ENCODE measurements around the gene TMEM17. TPM values are rescaled to one million over a fixed set of nuclear protein-coding genes. Genes with fewer than 3 reads are reported as not detected.

The TMEM17 gene
- total RNA-seq, 1 donor from 2014 or later: 0.23 TPM

DNA sequence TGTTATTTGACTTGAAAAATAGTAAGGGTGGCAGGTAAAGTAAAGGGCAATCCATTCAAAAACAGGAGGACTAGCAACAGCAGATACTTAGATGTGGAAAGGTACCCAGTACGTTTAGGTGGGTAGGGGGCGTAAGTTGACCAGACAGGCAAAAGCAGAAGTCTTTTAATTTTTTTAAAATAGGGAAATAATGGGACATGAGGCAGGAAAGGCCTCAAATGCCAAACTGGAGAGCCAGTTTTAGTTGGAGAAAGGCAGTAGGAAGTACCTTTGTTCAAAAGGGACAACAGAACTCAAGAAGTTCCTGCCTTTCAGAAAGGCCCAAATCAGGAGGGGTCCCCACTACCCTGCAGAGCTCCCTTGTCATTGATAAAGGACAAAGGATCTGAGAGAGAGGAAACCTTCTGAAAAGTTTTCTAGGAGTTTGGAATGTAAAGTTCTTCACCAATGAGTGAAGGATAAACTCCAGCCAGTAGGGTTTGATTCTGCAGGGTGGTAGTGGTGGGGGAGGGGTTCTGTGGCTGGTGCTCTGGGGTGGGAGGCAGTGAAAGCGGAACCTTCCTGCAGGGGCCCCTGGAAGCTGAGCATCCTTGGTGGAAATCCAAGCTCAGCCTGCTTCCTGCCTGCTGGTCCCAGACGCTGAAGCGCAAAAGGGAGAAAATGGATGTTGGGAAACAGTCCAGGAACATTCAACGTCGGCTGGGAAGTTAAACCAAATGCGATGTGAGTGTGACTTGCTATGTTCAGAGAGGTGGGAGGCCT, 40.1 kb downstream of the TMEM17 start:
- no peaks in the 10 kb centered on the region for H3K9me3 Mint-ChIP-seq
- intact Hi-C loops (cut with micrococcal nuclease): no loop called here
- no peak for DNase-seq (ENCODE audit: low spot score)
- H3K36me3 Mint-ChIP-seq (ENCODE audit: low read depth): no peaks in the 10 kb centered on the region
- no peaks in the 10 kb centered on the region for H3K27me3 Mint-ChIP-seq (ENCODE audit: insufficient read depth)
- no peak overlapping the region for H3K4me3 Mint-ChIP-seq
- no peak overlapping the region for H3K27ac Mint-ChIP-seq
- no peaks in the 10 kb centered on the region for H3K4me1 Mint-ChIP-seq (ENCODE audit: low read depth)

DNA sequence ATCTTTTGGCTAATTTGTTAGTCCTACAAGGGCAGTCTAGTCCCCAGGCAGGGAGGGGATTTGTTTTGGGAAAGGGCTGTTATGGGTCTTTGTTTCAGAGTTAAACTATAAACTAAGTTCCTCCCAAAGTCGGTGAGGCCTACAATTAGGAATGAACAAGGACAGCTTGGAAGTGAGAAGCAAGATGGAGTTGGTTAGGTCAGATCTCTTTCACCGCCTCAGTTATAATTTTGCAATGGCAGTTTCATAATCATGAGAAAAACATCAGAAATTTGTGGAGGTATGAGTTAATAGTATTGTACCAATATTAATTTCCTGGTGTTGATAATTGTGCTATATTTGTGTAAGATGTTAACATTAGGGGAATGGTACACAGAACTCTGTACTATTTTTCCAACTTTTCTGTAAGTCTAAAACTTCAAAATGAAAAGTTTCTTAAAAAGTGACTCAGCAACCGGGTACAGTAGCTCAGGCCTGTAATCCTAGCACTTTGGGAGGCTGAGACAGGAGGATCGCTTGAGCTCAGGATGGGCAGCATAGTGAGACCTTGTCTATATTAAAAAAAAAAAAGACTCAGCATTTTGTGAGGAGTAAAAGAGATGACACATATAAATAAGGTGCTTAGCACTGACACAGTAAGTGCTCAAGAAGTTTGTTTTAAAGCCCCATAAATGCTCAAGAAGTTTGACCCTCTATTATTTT, 40.8 kb downstream of the TMEM17 start:
- Mint-ChIP-seq H3K27me3 (ENCODE audit: insufficient read depth) (no peaks in the 10 kb centered on the region), H3K9me3 (no peaks in the 10 kb centered on the region), H3K4me1 (ENCODE audit: low read depth) (no peaks in the 10 kb centered on the region), H3K27ac (no peak overlapping the region), H3K4me3 (no peak overlapping the region), H3K36me3 (ENCODE audit: low read depth) (no peaks in the 10 kb centered on the region)
- intact Hi-C loops (cut with micrococcal nuclease): no loop called here
- no peak for DNase-seq (ENCODE audit: low spot score)

DNA sequence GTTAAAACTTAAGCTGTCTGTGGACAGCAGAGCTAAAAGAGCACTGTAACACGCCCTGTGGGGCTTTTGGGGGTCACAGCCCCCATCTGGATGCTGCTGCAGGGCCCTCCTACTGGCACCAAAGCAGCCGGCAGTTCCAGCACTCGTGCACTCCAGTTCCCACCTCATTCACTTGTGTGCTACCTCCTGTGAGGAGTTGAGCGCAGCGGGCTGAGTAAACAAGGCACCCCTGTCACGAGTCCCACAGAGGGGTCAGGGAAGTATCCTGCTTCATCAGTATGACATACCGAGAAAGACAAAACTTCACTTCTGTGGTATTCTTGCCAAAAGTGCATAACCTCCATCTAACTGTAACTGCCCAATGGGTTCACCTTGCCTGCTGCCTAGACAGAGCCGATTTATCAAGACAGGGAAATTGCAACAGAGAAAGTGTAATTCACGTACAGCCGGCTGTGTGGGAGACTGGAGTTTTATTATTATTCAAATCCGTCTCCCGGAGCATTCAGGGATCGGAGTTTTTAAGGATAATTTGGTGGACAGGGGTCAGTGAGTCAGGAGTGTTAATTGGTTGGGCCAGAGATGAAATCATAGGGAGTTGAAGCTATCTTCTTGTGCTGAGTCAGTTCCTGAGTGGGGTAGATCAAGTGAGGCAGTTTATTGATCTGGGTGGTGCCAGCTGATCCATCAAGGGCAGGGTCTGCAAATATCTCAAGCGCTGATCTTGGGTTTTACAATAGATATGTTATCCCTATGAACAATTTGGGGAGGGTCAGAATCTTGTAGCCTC, 41.6 kb downstream of the TMEM17 start:
- H3K9me3 Mint-ChIP-seq: no peaks in the 10 kb centered on the region
- intact Hi-C loops (cut with micrococcal nuclease): no loop called here
- no peak overlapping the region for H3K4me3 Mint-ChIP-seq
- no peak for DNase-seq (ENCODE audit: low spot score)
- no peaks in the 10 kb centered on the region for H3K27me3 Mint-ChIP-seq (ENCODE audit: insufficient read depth)
- no peak overlapping the region for H3K27ac Mint-ChIP-seq
- no peaks in the 10 kb centered on the region for H3K4me1 Mint-ChIP-seq (ENCODE audit: low read depth)
- no peaks in the 10 kb centered on the region for H3K36me3 Mint-ChIP-seq (ENCODE audit: low read depth)

DNA sequence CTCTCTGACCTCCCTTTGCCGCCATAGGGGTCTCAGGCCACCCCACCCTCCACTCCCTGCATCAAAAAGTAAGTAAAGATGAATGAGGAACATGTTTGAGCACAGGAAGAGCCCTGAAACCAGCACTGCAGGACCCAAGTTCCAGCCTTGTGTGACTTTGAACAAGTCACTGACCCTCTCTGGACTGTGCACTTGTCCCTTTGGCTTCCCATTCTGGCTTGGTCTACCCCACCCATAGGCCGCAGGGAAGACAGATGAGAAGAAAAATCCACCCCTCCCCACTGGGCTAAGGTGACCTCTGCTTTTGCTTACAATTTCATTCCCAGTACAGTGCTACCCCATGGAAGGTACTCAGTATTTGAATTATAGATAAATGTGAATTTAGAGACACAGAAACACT, 43.8 kb downstream of the TMEM17 start:
- no peak overlapping the region for H3K4me3 Mint-ChIP-seq
- intact Hi-C loops (cut with micrococcal nuclease): no loop called here
- no peak overlapping the region for H3K27ac Mint-ChIP-seq
- no peaks in the 10 kb centered on the region for H3K4me1 Mint-ChIP-seq (ENCODE audit: low read depth)
- no peaks in the 10 kb centered on the region for H3K9me3 Mint-ChIP-seq
- H3K27me3 Mint-ChIP-seq (ENCODE audit: insufficient read depth): no peaks in the 10 kb centered on the region
- H3K36me3 Mint-ChIP-seq (ENCODE audit: low read depth): no peaks in the 10 kb centered on the region
- DNase-seq (ENCODE audit: low spot score): no peak

DNA sequence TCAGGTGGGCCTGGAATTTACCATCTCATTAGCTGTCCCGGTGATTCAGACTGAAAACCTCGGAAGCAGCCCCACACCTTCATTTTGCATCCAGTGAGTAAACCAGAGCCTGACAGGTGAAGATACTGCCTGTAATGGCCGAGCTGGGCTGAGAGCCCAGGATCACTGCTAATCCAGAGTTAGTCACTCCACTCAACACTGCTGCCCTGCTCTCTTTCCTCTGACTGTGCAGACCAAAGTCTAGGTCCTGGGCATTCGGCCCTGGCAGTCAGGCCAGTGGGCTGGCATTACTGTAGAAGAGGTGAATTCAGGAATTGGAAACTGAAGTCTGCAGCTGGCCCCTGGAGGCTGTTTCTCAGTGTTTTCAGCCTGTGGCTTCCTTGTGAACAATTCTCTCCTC, 44.3 kb downstream of the TMEM17 start:
- no peak for DNase-seq (ENCODE audit: low spot score)
- H3K4me1 Mint-ChIP-seq (ENCODE audit: low read depth): no peaks in the 10 kb centered on the region
- H3K36me3 Mint-ChIP-seq (ENCODE audit: low read depth): no peaks in the 10 kb centered on the region
- intact Hi-C loops (cut with micrococcal nuclease): no loop called here
- no peak overlapping the region for H3K4me3 Mint-ChIP-seq
- H3K27me3 Mint-ChIP-seq (ENCODE audit: insufficient read depth): no peaks in the 10 kb centered on the region
- H3K27ac Mint-ChIP-seq: no peak overlapping the region
- no peaks in the 10 kb centered on the region for H3K9me3 Mint-ChIP-seq

DNA sequence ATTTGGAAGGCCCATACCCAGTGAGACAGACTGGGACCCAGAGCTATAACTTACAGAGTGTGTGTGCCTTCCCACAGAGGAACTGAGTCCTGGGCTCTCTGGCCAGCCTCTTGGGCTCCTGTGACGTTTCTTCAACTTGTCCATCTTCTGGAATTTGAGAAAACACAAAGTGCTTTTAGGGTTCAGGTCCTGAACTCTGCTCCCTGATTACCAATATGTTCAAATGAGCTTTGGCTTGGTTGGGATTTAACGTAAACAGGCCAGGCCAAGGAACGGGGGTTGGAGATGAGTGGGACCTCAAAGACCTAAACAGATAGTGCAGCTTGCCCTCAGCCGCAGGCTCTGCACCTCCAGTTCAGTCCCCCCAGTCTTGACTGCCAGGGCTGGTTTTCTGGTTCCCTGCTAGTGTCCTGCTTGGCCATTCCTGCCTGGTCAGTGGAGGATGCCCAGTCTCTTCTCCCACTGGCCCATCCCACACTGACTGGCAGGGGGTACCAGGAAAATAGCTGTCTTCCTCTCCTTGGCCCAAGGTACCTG, 44.9 kb downstream of the TMEM17 start:
- Mint-ChIP-seq H3K4me1 (ENCODE audit: low read depth) (no peaks in the 10 kb centered on the region), H3K9me3 (no peaks in the 10 kb centered on the region), H3K36me3 (ENCODE audit: low read depth) (no peaks in the 10 kb centered on the region), H3K4me3 (no peak overlapping the region), H3K27me3 (ENCODE audit: insufficient read depth) (no peaks in the 10 kb centered on the region), H3K27ac (no peak overlapping the region)
- DNase-seq (ENCODE audit: low spot score): no peak
- intact Hi-C loops (cut with micrococcal nuclease): no loop called here

GRCh38 chr2:62460175-62460574, 45.8 kb downstream of the TMEM17 start:
- no peak for DNase-seq (ENCODE audit: low spot score)
- Mint-ChIP-seq H3K4me1 (ENCODE audit: low read depth) (no peaks in the 10 kb centered on the region), H3K27me3 (ENCODE audit: insufficient read depth) (peaks cover 3% of the 10 kb centered on the region), H3K9me3 (no peaks in the 10 kb centered on the region), H3K27ac (no peak overlapping the region), H3K4me3 (no peak overlapping the region), H3K36me3 (ENCODE audit: low read depth) (no peaks in the 10 kb centered on the region)
- intact Hi-C loops (cut with micrococcal nuclease): no loop called here

DNA sequence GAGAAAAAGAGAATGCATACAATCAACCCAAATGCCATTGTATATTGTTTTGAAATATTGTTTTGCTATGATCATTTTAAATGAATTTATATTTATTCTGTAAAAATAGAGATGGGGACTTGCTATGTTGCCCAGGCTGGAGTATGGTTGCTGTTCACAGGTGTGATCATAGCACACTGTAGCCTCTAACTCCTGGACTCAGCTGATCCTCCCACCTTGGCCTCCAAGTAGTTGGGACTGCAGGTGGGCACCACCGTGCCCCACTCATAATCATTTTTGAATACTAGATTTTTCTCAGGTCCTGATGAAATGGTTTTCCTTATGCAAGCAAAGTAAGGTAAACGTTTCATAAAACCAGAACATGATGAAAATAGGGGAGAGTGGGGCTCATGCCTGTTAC, 46.3 kb downstream of the TMEM17 start:
- intact Hi-C loops (cut with micrococcal nuclease): loop anchor here (5.0 to 10.0 kb wide), 3 partner anchors 565 to 1083 kb away; no protein-coding TSS in a partner anchor
- DNase-seq (ENCODE audit: low spot score): no peak
- peaks cover 3% of the 10 kb centered on the region for H3K27me3 Mint-ChIP-seq (ENCODE audit: insufficient read depth)

GRCh38 chr2:62459106-62459505, 46.9 kb downstream of the TMEM17 start:
- Mint-ChIP-seq H3K4me1 (ENCODE audit: low read depth) (no peaks in the 10 kb centered on the region), H3K27me3 (ENCODE audit: insufficient read depth) (peaks cover 3% of the 10 kb centered on the region), H3K27ac (no peak overlapping the region), H3K9me3 (no peaks in the 10 kb centered on the region), H3K4me3 (no peak overlapping the region), H3K36me3 (ENCODE audit: low read depth) (no peaks in the 10 kb centered on the region)
- no peak for DNase-seq (ENCODE audit: low spot score)
- intact Hi-C loops (cut with micrococcal nuclease): loop anchor here (5.0 to 10.0 kb wide), 3 partner anchors 566 to 1083 kb away; no protein-coding TSS in a partner anchor

More for the DNA sequence above, 46.3 kb downstream of the TMEM17 start:
- no peak overlapping the region for H3K27ac Mint-ChIP-seq
- H3K9me3 Mint-ChIP-seq: no peaks in the 10 kb centered on the region
- H3K36me3 Mint-ChIP-seq (ENCODE audit: low read depth): no peaks in the 10 kb centered on the region
- no peaks in the 10 kb centered on the region for H3K4me1 Mint-ChIP-seq (ENCODE audit: low read depth)
- H3K4me3 Mint-ChIP-seq: no peak overlapping the region

- intact Hi-C loops (cut with micrococcal nuclease): loop anchor here (5.0 to 10.0 kb wide), 3 partner anchors 566 to 1084 kb away; no protein-coding TSS in a partner anchor
These were observed 47.3 kb downstream of the TMEM17 start for GRCh38 chr2:62458671-62459081.

GRCh38 chr2:62458206-62458641, 47.8 kb downstream of the TMEM17 start:
- Mint-ChIP-seq H3K9me3 (no peaks in the 10 kb centered on the region), H3K4me1 (ENCODE audit: low read depth) (no peaks in the 10 kb centered on the region), H3K36me3 (ENCODE audit: low read depth) (no peaks in the 10 kb centered on the region), H3K4me3 (no peak overlapping the region), H3K27ac (no peak overlapping the region), H3K27me3 (ENCODE audit: insufficient read depth) (peaks cover 3% of the 10 kb centered on the region)
- no peak for DNase-seq (ENCODE audit: low spot score)
- intact Hi-C loops (cut with micrococcal nuclease): loop anchor here (5.0 to 10.0 kb wide), 3 partner anchors 567 to 1084 kb away; no protein-coding TSS in a partner anchor

More at GRCh38 chr2:62458671-62459081, 47.3 kb downstream of the TMEM17 start:
- H3K4me3 Mint-ChIP-seq: no peak overlapping the region
- no peaks in the 10 kb centered on the region for H3K9me3 Mint-ChIP-seq
- no peak overlapping the region for H3K27ac Mint-ChIP-seq
- no peak for DNase-seq (ENCODE audit: low spot score)
- H3K27me3 Mint-ChIP-seq (ENCODE audit: insufficient read depth): peaks cover 3% of the 10 kb centered on the region
- no peaks in the 10 kb centered on the region for H3K36me3 Mint-ChIP-seq (ENCODE audit: low read depth)
- H3K4me1 Mint-ChIP-seq (ENCODE audit: low read depth): no peaks in the 10 kb centered on the region

DNA sequence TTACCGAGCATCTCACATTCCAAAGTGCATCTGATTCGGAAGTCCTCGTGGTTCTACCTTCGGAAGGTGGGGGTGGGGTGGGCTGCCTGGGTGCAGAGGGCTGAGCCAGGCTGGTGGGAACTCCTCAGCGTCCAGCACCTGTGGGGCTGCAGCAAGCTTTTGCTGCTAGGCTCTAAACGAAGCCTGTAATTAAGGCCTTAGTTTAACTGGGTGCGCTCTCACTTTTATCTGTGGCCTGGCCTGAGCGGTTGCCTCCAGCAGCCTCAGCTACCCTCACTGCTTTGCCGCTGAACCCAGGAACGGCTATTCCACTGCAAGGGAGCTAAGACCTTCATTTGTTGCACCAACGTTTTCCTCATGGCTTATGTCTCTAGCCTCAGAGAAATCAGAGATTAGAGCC, 48.4 kb downstream of the TMEM17 start:
- Mint-ChIP-seq H3K4me3 (peak overlapping the region; percentile 19), H3K27me3 (ENCODE audit: insufficient read depth) (peaks cover 3% of the 10 kb centered on the region), H3K36me3 (ENCODE audit: low read depth) (no peaks in the 10 kb centered on the region), H3K4me1 (ENCODE audit: low read depth) (no peaks in the 10 kb centered on the region), H3K27ac (no peak overlapping the region), H3K9me3 (no peaks in the 10 kb centered on the region)
- no peak for DNase-seq (ENCODE audit: low spot score)
- intact Hi-C loops (cut with micrococcal nuclease): loop anchor here (1.0 to 10.0 kb wide), 5 partner anchors 318 to 1085 kb away; no protein-coding TSS in a partner anchor

Data from activated T-helper 1 cell treated with anti-CD3 and anti-CD28 coated beads, Interleukin-12 subunit alpha, Interleukin-12 subunit beta, Interleukin-2, Interleukin-4 antibody, amounts not matched to agents 30 ng/mL and 10 ng/mL and 1 ng/mL, durations not matched to agents 14 hours and 24 hours and 36 hours (primary cell).